GM19468 (cell line): ENCODE results near the gene TBC1D9.

Source experiments
- ATAC-seq: cut with Tn5 transposase; IDR thresholded peaks from one replicate; pipeline ENCODE4 v1.9.1; 2021; ENCODE audit warnings: mild to moderate bottlenecking, moderate library complexity, moderate number of reproducible peaks; ENCODE audit not compliant: unreplicated experiment; ENCODE audit errors: extremely low read depth

The TBC1D9 gene

DNA sequence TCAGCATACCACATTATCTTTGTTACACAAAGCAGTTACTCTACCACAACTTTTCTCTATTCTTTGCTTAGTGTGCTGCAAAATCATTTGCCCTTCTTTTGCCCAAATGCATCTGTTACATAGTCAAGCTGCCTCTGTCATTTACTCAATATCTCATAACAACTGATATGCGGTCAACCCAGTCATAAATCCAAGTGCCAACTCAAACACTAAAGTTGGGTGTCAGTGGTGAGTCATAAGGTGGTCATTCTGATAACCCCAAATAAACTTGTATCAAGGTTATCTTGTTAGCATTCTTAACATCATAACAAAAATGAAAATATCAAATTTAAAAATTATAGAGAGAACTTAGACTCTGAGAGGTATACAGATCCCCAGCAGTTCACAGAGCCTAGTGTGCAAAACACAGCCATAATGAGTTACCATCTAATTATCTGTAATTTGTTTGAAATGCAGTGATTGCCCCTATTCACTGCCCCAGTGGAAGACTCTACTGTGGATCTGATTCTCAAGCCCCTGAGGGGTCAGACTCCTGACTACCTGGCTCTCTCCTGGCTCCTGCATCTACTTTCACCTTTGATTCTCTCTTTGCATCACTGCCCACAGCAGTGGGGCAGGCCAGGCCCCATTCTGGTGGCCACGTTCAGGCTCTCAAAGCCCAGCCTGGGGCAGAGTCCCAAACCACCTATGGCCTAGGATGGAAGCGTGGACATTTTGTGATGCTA, 29.2 kb downstream of the TBC1D9 start:
- no peak for ATAC-seq

- ATAC-seq, result no peak
Observed at GRCh38 chr4:140725556-140725955, 30.6 kb downstream of the TBC1D9 start.

GRCh38 chr4:140724760-140725159, 31.4 kb downstream of the TBC1D9 start:
- ATAC-seq, result no peak

- ATAC-seq, result peak; percentile 40
Observed at GRCh38 chr4:140720387-140721304, 35.5 kb downstream of the TBC1D9 start.

DNA sequence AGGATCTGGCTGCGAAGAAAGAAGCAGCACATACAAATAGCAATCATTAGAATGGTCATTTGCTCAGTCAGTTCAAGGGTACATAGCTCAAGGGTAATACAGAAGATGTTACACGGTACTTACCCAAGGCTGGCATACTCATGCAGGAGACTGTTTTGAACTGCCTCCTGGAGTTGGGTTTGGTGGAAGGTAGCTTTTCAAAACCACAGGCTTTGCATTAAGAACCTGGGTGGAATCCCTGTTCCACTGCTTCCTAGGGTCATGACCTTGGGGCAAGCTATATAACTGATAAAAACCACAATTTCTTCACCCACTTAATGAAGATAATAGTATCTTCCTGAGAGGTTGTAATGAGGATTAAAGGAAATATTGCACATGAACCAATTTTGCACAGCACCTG, 36.5 kb downstream of the TBC1D9 start:
- peak; percentile 29 for ATAC-seq

- no peak for ATAC-seq
Observed at GRCh38 chr4:140719022-140719421, 37.2 kb downstream of the TBC1D9 start.

DNA sequence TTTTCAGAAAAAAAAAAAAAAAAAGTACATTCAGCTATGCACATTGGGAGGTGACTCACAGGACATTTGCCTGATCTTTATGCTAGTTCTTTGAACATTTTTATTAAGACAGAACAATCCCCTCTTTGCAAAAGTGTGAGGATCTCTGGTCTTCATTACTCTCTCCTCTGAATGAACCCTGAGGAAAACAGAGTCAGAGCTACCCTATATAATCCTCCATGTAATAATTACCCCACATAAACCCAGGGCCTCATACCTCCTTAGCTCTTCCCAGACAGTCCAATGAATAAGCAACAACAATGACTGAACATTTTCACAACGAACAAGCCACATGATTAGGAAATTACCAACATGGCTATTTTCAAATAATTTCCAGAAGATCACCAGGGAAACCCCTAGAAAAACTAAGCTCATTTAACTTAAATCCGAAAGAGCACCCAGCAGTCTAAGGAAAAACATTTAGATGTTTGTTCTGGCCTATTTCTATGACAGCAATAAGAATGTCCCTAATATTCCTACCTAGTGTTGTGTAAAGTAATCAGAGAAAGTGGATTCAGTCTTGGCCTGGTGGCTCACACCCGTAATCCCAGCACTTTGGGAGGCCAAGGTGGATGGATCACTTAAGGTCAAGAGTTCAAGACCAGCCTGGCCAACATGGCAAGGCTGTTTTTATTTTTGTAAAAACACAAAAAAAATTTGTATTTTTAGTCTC, 37.8 kb downstream of the TBC1D9 start:
- no peak for ATAC-seq

- ATAC-seq, result no peak
Observed at GRCh38 chr4:140717313-140717712, 38.9 kb downstream of the TBC1D9 start.

DNA sequence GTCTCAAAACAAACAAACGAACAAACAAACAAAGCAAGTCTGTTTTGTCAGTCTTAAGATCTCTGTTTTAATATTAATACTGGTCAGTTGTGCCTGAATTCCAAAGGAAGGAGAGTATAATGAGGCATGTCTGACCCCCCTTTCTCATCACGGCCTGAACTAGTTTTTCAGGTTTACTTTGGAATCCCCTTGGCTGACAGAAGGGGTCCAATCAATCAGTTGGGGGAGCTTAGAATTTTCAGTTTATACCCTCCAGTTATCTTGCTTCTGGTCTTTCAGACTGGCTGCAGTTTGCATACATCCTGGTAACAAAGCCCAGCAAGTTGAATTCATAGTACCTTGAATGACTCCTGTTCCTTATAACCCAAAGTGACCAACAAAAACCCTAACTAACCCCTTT, 41.1 kb downstream of the TBC1D9 start:
- no peak for ATAC-seq

DNA sequence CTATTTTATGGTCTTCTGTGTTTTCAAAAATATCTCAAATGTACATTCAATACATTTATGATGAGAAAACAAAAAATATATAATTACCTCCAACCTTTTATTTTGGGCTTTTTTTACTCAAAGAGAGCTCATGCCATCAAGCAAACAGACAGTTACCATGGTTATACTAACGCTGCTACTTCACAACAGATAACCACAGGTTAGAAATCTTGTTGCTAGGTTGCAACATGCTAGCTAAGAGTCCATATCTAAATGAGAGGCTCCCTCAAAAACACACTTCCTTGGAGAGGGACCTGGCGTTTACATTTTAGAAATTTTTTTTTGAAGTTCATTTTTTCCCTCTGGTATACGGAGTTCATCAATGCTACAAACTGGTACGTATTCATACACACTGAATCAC, 44.3 kb downstream of the TBC1D9 start:
- ATAC-seq, result no peak

DNA sequence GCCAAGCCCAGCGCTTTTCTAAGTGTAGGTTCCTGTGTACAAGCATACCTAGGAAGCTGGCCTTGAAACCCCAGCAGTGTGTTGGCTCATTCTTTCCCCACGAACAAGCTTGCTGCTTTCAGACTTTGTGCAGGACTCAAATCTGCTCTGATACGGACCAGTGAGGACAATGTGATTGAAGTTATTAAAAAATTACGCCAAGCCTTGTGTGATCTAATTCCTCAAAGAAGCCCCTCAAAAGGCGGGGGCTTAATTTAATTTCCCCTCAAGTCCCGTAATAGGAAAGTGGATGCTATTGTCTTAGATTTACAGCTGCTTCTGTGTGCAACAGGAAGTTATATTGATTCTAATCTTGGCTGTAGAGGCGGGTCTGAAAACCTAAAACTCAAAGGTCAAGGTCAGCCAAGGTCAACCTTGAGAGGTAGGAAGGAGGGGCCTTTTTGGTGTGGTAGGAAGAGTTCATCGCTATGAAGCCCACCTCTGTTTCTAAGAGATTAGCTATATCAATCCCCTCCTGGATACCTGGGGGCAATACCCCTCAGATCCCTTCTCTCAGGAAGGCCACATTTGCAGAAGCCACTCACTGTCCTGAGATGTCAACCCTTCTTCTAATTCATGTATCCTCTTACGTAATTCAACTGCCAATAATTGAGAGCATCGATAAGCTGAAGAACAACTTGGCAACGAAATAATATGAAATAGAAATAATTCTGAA, 45.1 kb downstream of the TBC1D9 start:
- no peak for ATAC-seq

- no peak for ATAC-seq
Observed at GRCh38 chr4:140707325-140707724, 48.9 kb downstream of the TBC1D9 start.

DNA sequence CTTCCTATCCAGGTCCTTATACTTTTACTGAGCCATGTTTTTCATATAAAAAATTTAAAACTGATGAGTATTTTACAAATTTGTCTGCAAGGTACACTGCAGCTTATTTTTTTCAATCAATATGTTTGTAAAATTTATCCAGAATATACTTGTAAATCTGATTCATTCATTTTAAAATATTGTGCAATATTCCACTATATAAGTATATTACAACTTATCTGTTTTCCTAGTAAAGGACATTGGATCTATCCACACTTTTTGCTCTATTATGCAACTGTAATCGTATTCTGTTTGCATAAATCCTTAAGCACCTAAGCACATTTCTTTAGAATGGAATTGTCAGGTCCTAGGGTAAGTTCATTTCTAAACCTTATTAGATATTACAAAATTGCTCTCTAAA, 49.5 kb downstream of the TBC1D9 start:
- no peak for ATAC-seq

- no peak for ATAC-seq
Observed at GRCh38 chr4:140706276-140706625, 49.9 kb downstream of the TBC1D9 start.

DNA sequence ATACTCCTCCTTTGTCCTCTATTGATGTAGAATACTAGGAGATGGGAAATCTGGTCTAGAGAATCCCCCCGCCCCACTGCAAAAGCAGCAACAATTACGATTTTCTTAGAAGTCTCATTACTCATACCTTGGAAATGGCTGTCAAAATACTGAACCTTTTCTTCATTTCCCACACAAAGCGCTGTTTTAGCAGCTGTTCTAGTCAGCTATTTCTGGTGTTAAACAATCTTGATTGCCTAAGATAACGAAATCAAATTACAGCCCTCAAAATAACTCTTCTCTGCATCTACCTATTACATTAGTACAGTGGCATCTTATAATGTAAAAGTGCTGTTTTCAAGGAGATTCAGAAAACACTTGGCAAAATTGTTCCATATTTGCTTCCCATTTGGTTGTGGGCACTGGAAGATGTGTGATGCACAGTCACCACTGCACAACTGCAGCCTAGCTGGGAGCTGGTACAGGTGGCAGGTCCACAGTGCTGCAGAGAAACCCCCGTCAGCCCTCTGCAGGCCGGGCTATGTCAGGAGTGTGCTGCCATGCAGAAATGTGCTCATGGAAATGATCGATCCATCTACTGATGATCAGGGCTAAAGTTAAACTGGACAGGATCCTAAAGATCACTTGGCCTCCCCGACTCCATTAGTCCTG, 50.4 kb downstream of the TBC1D9 start:
- no peak for ATAC-seq

GRCh38 chr4:140704964-140705363, 51.2 kb downstream of the TBC1D9 start:
- no peak for ATAC-seq

DNA sequence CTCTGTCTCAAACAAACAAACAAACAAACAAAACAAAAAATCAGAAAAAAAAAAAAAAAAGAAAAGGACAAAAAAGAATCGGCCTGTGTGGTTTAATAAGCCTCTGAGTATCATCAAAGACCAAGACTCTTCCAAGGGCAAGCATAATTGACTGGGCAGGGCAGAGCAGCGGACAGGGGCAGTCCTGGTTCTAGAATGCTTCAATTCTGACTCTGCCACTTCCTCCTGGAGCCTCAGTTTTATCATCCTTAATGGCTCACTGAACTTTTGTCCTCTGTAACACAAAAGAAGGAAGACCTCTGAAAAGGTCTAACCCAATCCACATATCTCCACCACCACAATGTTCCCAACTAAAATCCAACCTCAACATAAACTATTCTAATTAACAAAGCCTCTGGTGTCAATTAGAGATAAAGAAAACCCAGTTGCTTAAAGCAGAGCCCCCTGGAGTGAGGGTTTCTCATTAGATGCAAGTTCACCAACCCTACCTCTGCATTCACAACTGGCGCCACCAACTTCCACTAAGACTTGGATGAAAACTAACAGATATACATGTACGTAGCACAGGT, 51.7 kb downstream of the TBC1D9 start:
- no peak for ATAC-seq

DNA sequence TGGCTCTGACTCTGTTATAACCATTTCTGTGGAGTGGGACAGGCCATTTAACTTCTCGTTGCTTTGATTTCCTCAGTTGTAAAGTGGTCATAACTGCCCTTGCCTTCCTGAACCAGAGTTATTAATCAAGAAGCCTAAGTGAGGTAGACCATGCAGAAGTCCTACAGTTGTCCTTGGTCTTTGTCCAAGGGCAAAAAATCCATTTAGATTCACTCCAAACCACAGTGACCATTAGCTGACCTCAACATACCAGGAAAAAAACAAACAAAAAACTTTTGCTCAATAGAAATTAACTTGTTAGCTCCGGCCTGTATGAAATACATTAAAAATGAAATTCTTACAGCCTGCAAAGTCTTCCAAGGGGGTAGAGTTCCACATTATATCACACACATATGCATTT, 52.7 kb downstream of the TBC1D9 start:
- ATAC-seq, result no peak

DNA sequence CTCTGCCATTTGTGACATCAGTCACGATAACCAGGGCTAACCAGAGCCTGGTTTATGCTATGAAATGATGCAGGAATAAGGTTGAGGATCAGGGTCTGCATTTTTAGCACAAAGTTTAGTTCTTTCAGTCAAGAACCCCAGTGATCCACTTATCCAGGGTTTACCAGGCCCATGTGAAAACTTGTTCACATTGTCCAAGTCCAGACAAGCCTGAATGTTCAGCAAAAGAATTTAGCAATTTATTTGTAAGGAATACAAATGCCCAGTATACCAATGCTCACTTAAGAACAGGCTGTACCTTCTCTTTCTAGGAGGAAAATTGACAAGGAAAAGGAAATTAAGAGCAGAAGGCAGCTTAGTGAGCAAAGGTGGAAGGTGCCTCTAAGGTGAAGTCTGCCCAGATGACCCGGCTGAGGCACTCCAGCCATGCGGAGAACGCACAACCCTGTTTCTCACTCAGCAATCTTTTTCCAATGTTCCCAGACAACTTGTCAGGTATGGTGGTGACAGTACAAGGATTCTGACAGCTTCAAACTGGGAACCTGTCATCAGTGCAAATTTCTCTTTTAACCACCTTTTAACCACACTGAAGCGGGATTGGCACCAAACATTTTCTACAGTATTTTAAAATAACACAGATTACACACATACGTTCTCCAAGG, 54.0 kb downstream of the TBC1D9 start:
- no peak for ATAC-seq
